Mucosa of rectum (tissue), 2 donors: ENCODE data around the gene CNTNAP5.

Experiments
- H3K27ac ChIP-seq, 2 donors: one replicate each; pipeline ENCODE4 v1.7.0; 2013; ENCODE audit warnings: inconsistent platforms in 2 of 2, low read depth in 2 of 2, low read length in 2 of 2
- H3K27me3 ChIP-seq, 2 donors: one replicate each; pipeline ENCODE4 v1.7.0; 2013; ENCODE audit warnings: low read length in 2 of 2; ENCODE audit not compliant: control insufficient read depth in 2 of 2, insufficient read depth in 2 of 2
- H3K36me3 ChIP-seq, 2 donors: one replicate each; pipeline ENCODE4 v1.7.0; 2013; ENCODE audit warnings: low read length in 2 of 2; ENCODE audit not compliant: control insufficient read depth in 2 of 2, insufficient read depth in 2 of 2
- H3K4me1 ChIP-seq, 2 donors: one replicate each; pipeline ENCODE4 v1.7.0; 2013; ENCODE audit warnings: low read length in 2 of 2, mild to moderate bottlenecking in 1 of 2; ENCODE audit not compliant: control insufficient read depth in 2 of 2, insufficient read depth in 2 of 2
- H3K4me3 ChIP-seq, 2 donors: one replicate each; pipeline ENCODE4 v1.7.0; 2013; ENCODE audit warnings: low read length in 2 of 2
- H3K9ac ChIP-seq, 2 donors: one replicate each; pipeline ENCODE4 v1.7.0; 2013; ENCODE audit warnings: low read length in 2 of 2, low read depth in 1 of 2, mild to moderate bottlenecking in 1 of 2
- H3K9me3 ChIP-seq, 2 donors: one replicate each; pipeline ENCODE4 v1.7.0; 2013; ENCODE audit warnings: low read length in 2 of 2; ENCODE audit not compliant: control insufficient read depth in 2 of 2
- donor health status: healthy.
- donor health status: Normal muscosa, but diverticular disease.

The CNTNAP5 gene

GRCh38 chr2:124092651-124093050 is 67.6 kb downstream of the CNTNAP5 start:
- no peaks in the 10 kb centered on the region for H3K4me1 ChIP-seq
- H3K36me3 ChIP-seq: no peaks in the 10 kb centered on the region
- peaks cover 0 to 2% of the 10 kb centered on the region in 2 donors for H3K9me3 ChIP-seq
- H3K27me3 ChIP-seq: no peaks in the 10 kb centered on the region
- H3K27ac ChIP-seq: no peak overlapping the region
- H3K4me3 ChIP-seq: no peak overlapping the region
- no peak overlapping the region for H3K9ac ChIP-seq

GRCh38 chr2:124104914-124105313 is 79.8 kb downstream of the CNTNAP5 start:
- H3K9ac ChIP-seq: no peak overlapping the region
- no peaks in the 10 kb centered on the region for H3K9me3 ChIP-seq
- no peak overlapping the region for H3K27ac ChIP-seq
- no peak overlapping the region for H3K4me3 ChIP-seq
- no peaks in the 10 kb centered on the region for H3K36me3 ChIP-seq
- H3K4me1 ChIP-seq: no peaks in the 10 kb centered on the region
- no peaks in the 10 kb centered on the region for H3K27me3 ChIP-seq

DNA sequence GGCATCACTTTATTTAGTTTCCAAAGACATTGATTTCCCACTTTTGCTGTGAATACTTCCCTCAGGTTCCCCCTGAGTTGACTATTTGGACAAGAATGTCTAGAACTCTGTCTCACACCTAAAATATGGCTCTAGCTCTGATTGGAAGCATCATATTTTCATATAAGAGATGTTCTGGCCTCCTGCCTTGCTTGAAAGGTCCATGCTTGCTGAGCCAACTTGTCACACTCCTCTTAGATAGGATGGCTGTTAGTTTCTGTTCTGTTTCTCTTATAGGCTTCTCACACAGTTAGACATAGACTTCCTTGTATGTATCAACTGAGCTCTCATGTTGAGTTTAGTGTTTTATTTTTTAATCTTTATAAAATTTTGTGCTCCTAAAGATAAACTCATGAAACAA is 87.1 kb downstream of the CNTNAP5 start:
- H3K9me3 ChIP-seq: no peaks in the 10 kb centered on the region
- H3K36me3 ChIP-seq: no peaks in the 10 kb centered on the region
- H3K27ac ChIP-seq: no peak overlapping the region
- H3K4me1 ChIP-seq: no peaks in the 10 kb centered on the region
- H3K9ac ChIP-seq: no peak overlapping the region
- no peaks in the 10 kb centered on the region for H3K27me3 ChIP-seq
- H3K4me3 ChIP-seq: no peak overlapping the region

DNA sequence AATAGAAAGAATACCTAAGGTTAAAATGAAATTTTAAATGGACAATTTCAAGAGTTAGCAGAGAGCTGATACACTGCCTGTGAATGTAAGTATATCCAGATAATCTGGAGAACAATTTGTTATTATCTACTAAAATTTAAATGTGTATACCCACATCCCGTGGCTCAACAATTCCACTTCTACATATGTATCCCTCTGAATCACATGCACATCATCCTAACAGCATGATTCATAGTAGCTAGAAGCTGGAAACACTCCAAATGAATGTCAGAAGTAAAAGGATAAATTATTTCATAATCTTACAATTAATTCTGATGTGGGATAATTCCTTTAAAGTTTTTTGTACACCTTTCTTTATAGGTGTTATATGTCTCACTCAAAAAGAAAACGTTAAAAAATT is 87.9 kb downstream of the CNTNAP5 start:
- Histone ChIP-seq H3K27ac (no peak overlapping the region), H3K9me3 (no peaks in the 10 kb centered on the region), H3K36me3 (no peaks in the 10 kb centered on the region), H3K9ac (no peak overlapping the region), H3K27me3 (no peaks in the 10 kb centered on the region), H3K4me3 (no peak overlapping the region), H3K4me1 (no peaks in the 10 kb centered on the region)

GRCh38 chr2:124120246-124120645 is 95.2 kb downstream of the CNTNAP5 start:
- no peaks in the 10 kb centered on the region for H3K9me3 ChIP-seq
- H3K4me3 ChIP-seq: no peak overlapping the region
- H3K27ac ChIP-seq: no peak overlapping the region
- H3K27me3 ChIP-seq: no peaks in the 10 kb centered on the region
- no peak overlapping the region for H3K9ac ChIP-seq
- H3K4me1 ChIP-seq: no peaks in the 10 kb centered on the region
- no peaks in the 10 kb centered on the region for H3K36me3 ChIP-seq

DNA sequence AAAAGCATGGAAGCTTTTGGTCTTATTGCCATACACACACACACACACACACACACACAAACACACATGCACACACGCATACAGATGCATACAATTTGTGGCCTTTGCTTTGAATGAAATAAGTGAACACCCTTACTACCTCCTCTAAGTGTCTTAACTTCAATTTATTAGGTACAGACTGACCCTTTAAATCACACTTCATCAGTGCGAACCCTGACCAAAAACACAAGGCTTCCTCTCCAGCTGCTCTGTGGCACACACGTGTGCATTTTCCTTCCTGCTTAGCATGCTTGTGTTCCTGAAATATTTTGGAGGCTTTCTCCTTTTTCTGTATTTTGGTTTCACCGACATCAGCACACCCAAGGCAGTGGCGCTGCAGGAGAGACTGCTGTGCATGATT is 96.0 kb downstream of the CNTNAP5 start:
- Histone ChIP-seq H3K4me1 (no peaks in the 10 kb centered on the region), H3K9me3 (no peaks in the 10 kb centered on the region), H3K36me3 (no peaks in the 10 kb centered on the region), H3K4me3 (no peak overlapping the region), H3K27me3 (no peaks in the 10 kb centered on the region), H3K9ac (no peak overlapping the region), H3K27ac (no peak overlapping the region)

GRCh38 chr2:124121760-124122275 is 96.7 kb downstream of the CNTNAP5 start:
- Histone ChIP-seq H3K4me3 (no peak overlapping the region), H3K9me3 (no peaks in the 10 kb centered on the region), H3K27ac (no peak overlapping the region), H3K27me3 (no peaks in the 10 kb centered on the region), H3K4me1 (no peaks in the 10 kb centered on the region), H3K36me3 (no peaks in the 10 kb centered on the region), H3K9ac (no peak overlapping the region)

GRCh38 chr2:124122340-124122739 is 97.3 kb downstream of the CNTNAP5 start:
- Histone ChIP-seq H3K36me3 (no peaks in the 10 kb centered on the region), H3K27me3 (no peaks in the 10 kb centered on the region), H3K9me3 (no peaks in the 10 kb centered on the region), H3K9ac (no peak overlapping the region), H3K4me1 (no peaks in the 10 kb centered on the region), H3K27ac (no peak overlapping the region), H3K4me3 (no peak overlapping the region)

GRCh38 chr2:124131276-124131675 is 106.2 kb downstream of the CNTNAP5 start:
- Histone ChIP-seq H3K9me3 (no peaks in the 10 kb centered on the region), H3K27ac (no peak overlapping the region), H3K27me3 (no peaks in the 10 kb centered on the region), H3K4me1 (no peaks in the 10 kb centered on the region), H3K9ac (no peak overlapping the region), H3K36me3 (no peaks in the 10 kb centered on the region), H3K4me3 (no peak overlapping the region)

GRCh38 chr2:124136110-124136509 is 111.0 kb downstream of the CNTNAP5 start:
- H3K4me3 ChIP-seq: no peak overlapping the region
- no peak overlapping the region for H3K9ac ChIP-seq
- no peaks in the 10 kb centered on the region for H3K9me3 ChIP-seq
- no peaks in the 10 kb centered on the region for H3K27me3 ChIP-seq
- no peaks in the 10 kb centered on the region for H3K4me1 ChIP-seq
- no peaks in the 10 kb centered on the region for H3K36me3 ChIP-seq
- H3K27ac ChIP-seq: no peak overlapping the region

GRCh38 chr2:124138076-124138475 is 113.0 kb downstream of the CNTNAP5 start:
- no peaks in the 10 kb centered on the region for H3K4me1 ChIP-seq
- H3K4me3 ChIP-seq: no peak overlapping the region
- no peaks in the 10 kb centered on the region for H3K27me3 ChIP-seq
- no peaks in the 10 kb centered on the region for H3K36me3 ChIP-seq
- H3K27ac ChIP-seq: no peak overlapping the region
- H3K9me3 ChIP-seq: no peaks in the 10 kb centered on the region
- no peak overlapping the region for H3K9ac ChIP-seq
